Endothelial cell of umbilical vein (primary cell): ENCODE results near the gene WIPI1. TPM values are rescaled to one million over a fixed set of nuclear protein-coding genes. Genes with fewer than 3 reads are reported as not detected.

ENCODE experiments used
- BruUV-seq: library from RNA; stranded (reverse); fragments of 400-500 nt; replicated peaks from 2 replicates; lab custom pipeline; 2021; lab: Mats Ljungman, UMichigan
- CTCF ChIA-PET: fragments of 300-600, 350-600 bp; sonication (Branson Sonifier 250); formaldehyde crosslinking; loops from one replicate; lab custom pipeline; 2021; ENCODE audit warnings: antibody characterized with exemption, inconsistent platforms; lab: Charles Lee
- POLR2A ChIA-PET: fragments of 300-600, 350-600 bp; sonication (Branson Sonifier 250); formaldehyde crosslinking; loops from one replicate; lab custom pipeline; 2021; ENCODE audit warnings: antibody characterized with exemption, inconsistent platforms; lab: Charles Lee
- DNase-seq: peaks from one replicate; pipeline ENCODE4 v3.0.0-alpha.2; 2011; ENCODE audit warnings: low read depth, low spot score
- FAIRE-seq: peaks from 2 replicates; lab custom pipeline; 2011; peaks lifted over from hg19 to GRCh38; lab: Jason Lieb, UNC
- H2AFZ ChIP-seq: 2 replicates; pipeline ENCODE4 v1.6.0; 2012; ENCODE audit warnings: low read depth, low read length, control low read depth, inconsistent platforms
- H3K27ac ChIP-seq: 2 replicates; pipeline ENCODE4 v1.5.1; 2011; ENCODE audit warnings: low read depth, mild to moderate bottlenecking, control low read depth, low read length, moderate library complexity; ENCODE audit not compliant: insufficient read depth
- H3K27me3 ChIP-seq, 2 experiments: 2 replicates each; pipeline versions ENCODE4 v1.6.0 to v1.6.1; 2011; ENCODE audit warnings: low read length in 2 of 2, mixed read lengths in 1 of 2; ENCODE audit not compliant: control insufficient read depth in 2 of 2, insufficient read depth in 2 of 2
- H3K36me3 ChIP-seq, 2 experiments: 2 replicates in 1 of 2; 3 replicates in 1 of 2; pipeline ENCODE4 v1.5.1; 2011; ENCODE audit warnings: low read length in 2 of 2, mild to moderate bottlenecking in 1 of 2, moderate library complexity in 1 of 2; ENCODE audit not compliant: control insufficient read depth in 2 of 2, insufficient read depth in 2 of 2; ENCODE audit errors: extremely low read depth in 1 of 2
- H3K4me1 ChIP-seq: 3 replicates; pipeline ENCODE4 v1.5.1; 2011; ENCODE audit warnings: mild to moderate bottlenecking, low read length; ENCODE audit not compliant: control insufficient read depth, insufficient read depth; ENCODE audit errors: extremely low read depth
- H3K4me2 ChIP-seq: 2 replicates; pipeline ENCODE4 v1.6.1; 2011; ENCODE audit warnings: low read length, control low read depth, mixed read lengths; ENCODE audit not compliant: insufficient read depth
- H3K4me3 ChIP-seq, 3 experiments: fragments of 200-600 bp in 1 of 3; sonication (generic), shearing (Covaris generic) in 1 of 3; replicated peaks in 1 of 3; 2 replicates each; pipeline ENCODE4 v1.5.1; 2011 to 2016; ENCODE audit warnings: control low read depth in 3 of 3, low read length in 3 of 3, mild to moderate bottlenecking in 2 of 3, inconsistent platforms in 1 of 3, low read depth in 1 of 3, moderate library complexity in 1 of 3; ENCODE audit not compliant: insufficient read depth in 1 of 3
- H3K79me2 ChIP-seq: 2 replicates; pipeline ENCODE4 v1.6.0; 2012; ENCODE audit warnings: low read length, inconsistent platforms; ENCODE audit not compliant: control insufficient read depth, insufficient read depth
- H3K9ac ChIP-seq: replicated peaks from 2 replicates; pipeline ENCODE3; 2011; ENCODE audit warnings: low read length, control low read depth; ENCODE audit not compliant: insufficient read depth; ENCODE audit errors: extremely low read depth
- H3K9me1 ChIP-seq: replicated peaks from 3 replicates; pipeline ENCODE4 v1.6.0; 2011; ENCODE audit warnings: mild to moderate bottlenecking, low read length; ENCODE audit not compliant: control insufficient read depth, insufficient read depth; ENCODE audit errors: extremely low read depth
- H3K9me3 ChIP-seq: replicated peaks from 2 replicates; pipeline ENCODE4 v1.5.1; 2012; ENCODE audit warnings: low read length, inconsistent platforms; ENCODE audit not compliant: control insufficient read depth, insufficient read depth
- H4K20me1 ChIP-seq: replicated peaks from 2 replicates; pipeline ENCODE3; 2011; ENCODE audit warnings: mild to moderate bottlenecking, low read length; ENCODE audit not compliant: control insufficient read depth, insufficient read depth; ENCODE audit errors: extremely low read depth
- CTCF ChIP-seq, 2 donors: IDR thresholded peaks; 1 replicate in 1 of 2; 2 replicates in 1 of 2; pipeline ENCODE4 v1.5.1; 2011; ENCODE audit warnings: low read length in 2 of 2, mild to moderate bottlenecking in 2 of 2, moderate library complexity in 2 of 2, control low read depth in 1 of 2, inconsistent platforms in 1 of 2, low read depth in 1 of 2; ENCODE audit not compliant: insufficient read depth in 1 of 2; ENCODE audit errors: extremely low read depth in 1 of 2
- EZH2 ChIP-seq: IDR thresholded peaks from 2 replicates; pipeline ENCODE4 v1.6.1; 2012; ENCODE audit warnings: borderline replicate concordance, low read depth, mild to moderate bottlenecking, moderate library complexity, low read length, inconsistent platforms; ENCODE audit not compliant: severe bottlenecking
- FOS ChIP-seq: IDR thresholded peaks from 2 replicates; pipeline ENCODE4 v1.6.1; 2011; ENCODE audit warnings: mild to moderate bottlenecking, low read length, moderate library complexity, borderline replicate concordance; ENCODE audit not compliant: insufficient read depth
- GATA2 ChIP-seq: IDR thresholded peaks from 2 replicates; pipeline ENCODE4 v1.7.0; 2011; ENCODE audit warnings: low read depth, mild to moderate bottlenecking, moderate library complexity, mixed read lengths, low read length; ENCODE audit not compliant: insufficient read length, insufficient read depth
- JUN ChIP-seq: IDR thresholded peaks from 2 replicates; pipeline ENCODE4 v1.6.1; 2011; ENCODE audit warnings: borderline replicate concordance, low read depth; ENCODE audit not compliant: insufficient read length, insufficient read depth
- MAX ChIP-seq: IDR thresholded peaks from 2 replicates; pipeline ENCODE4 v1.6.1; 2011; ENCODE audit not compliant: insufficient read depth, insufficient read length
- MYC ChIP-seq: IDR thresholded peaks from one replicate; pipeline ENCODE4 v1.6.1; 2011; ENCODE audit warnings: mild to moderate bottlenecking, low read depth, low read length
- POLR2A ChIP-seq: IDR thresholded peaks from 2 replicates; pipeline ENCODE4 v1.6.1; 2012; ENCODE audit warnings: low read depth, mild to moderate bottlenecking, control low read depth, low read length
- POLR2AphosphoS5 ChIP-seq: IDR thresholded peaks from 2 replicates; pipeline ENCODE4 v1.6.1; 2012; ENCODE audit warnings: low read depth, mild to moderate bottlenecking, control low read depth, low read length, moderate library complexity; ENCODE audit not compliant: insufficient read depth
- dilution Hi-C: fragments of 300-500 bp; cut with MboI; formaldehyde crosslinking; loops from one replicate; pipeline ENCODE4 v1.15.0; 2019; ENCODE audit warnings: low sequenced_read_pairs; ENCODE audit not compliant: extremely low pct_ligation_motif_present
- intact Hi-C: fragments of 100-400 bp; cut with micrococcal nuclease; formaldehyde crosslinking; loops from one replicate; pipeline ENCODE4 v1.10.0; 2022
- polyA plus RNA-seq, 4 experiments: library from polyadenylated mRNA; depleted of rRNA in 3 of 4; stranded (reverse) in 3 of 4; unstranded in 1 of 4; fragments of >200 nt; gene quantifications; 2 replicates each; pipeline versions ENCODE4 v1.2.1 to v1.2.3, GENCODE V29; 2011 to 2012; ENCODE audit warnings: missing spikeins in 1 of 4
- total RNA-seq: library from RNA; stranded (reverse); gene quantifications from 2 replicates; pipeline ENCODE4 v1.2.3, GENCODE V29; 2021

Gene WIPI1
- total and polyA plus RNA-seq, 2 donors (not counting 3 experiments of a cell fraction or from before 2014, with no cell fraction given) = 49.9 to 70.3 TPM

- no peaks in the 10 kb centered on the region for H3K27me3 ChIP-seq
- dilution Hi-C loops = no loop called here
- BruUV-seq = no TSS peak
Measured at GRCh38 chr17:68422821-68423220, 34.5 kb downstream of the WIPI1 start.

More at GRCh38 chr17:68422821-68423220, 34.5 kb downstream of the WIPI1 start:
- TF ChIP-seq POLR2A = no peak
- TF ChIP-seq MAX = no peak
- no peak for TF ChIP-seq GATA2
- TF ChIP-seq MYC = no peak
- no peak for TF ChIP-seq EZH2
- no peak for TF ChIP-seq JUN
- TF ChIP-seq CTCF (IDR thresholded peaks at IDR 0.05; ENCODE audit: extremely low read depth in 1 of 2, insufficient read depth in 1 of 2, low read depth in 1 of 2, low read length in 2 of 2) = no peak
- TF ChIP-seq FOS = no peak
- no peak for TF ChIP-seq POLR2AphosphoS5
- H3K4me3 ChIP-seq = no peak overlapping the region
- no peak overlapping the region for H3K27ac ChIP-seq
- no peak overlapping the region for H2AFZ ChIP-seq
- no peaks in the 10 kb centered on the region for H3K79me2 ChIP-seq
- no peaks in the 10 kb centered on the region for H4K20me1 ChIP-seq
- H3K9me1 ChIP-seq = no peaks in the 10 kb centered on the region
- CTCF ChIA-PET = no interaction called here
- POLR2A ChIA-PET = interaction anchor here (0.6 kb wide), 1 partner anchor 30 kb away, joined by 5 read pairs; no protein-coding TSS in a partner anchor
- no peaks in the 10 kb centered on the region for H3K9me3 ChIP-seq
- no peaks in the 10 kb centered on the region for H3K4me1 ChIP-seq
- H3K4me2 ChIP-seq = no peak overlapping the region
- intact Hi-C loops = no loop called here
- H3K36me3 ChIP-seq = peaks cover 7 to 11% of the 10 kb centered on the region in 2 experiments
- DNase-seq (no peak), FAIRE-seq (no peak)
- no peak overlapping the region for H3K9ac ChIP-seq
